Neural progenitor cell (in vitro differentiated cells): ENCODE measurements around the gene PRDM15. TPM values are rescaled to one million over a fixed set of nuclear protein-coding genes. Genes with fewer than 3 reads are reported as not detected.

Experiments
- DNase-seq: peaks from one replicate; pipeline ENCODE4 v3.0.0-alpha.2; 2016; ENCODE audit warnings: low spot score
- H2AFZ ChIP-seq: fragments of 200-600 bp; sonication (generic); replicated peaks from 2 replicates; pipeline ENCODE4 v1.6.1; 2016; ENCODE audit warnings: antibody characterized with exemption
- H3F3A ChIP-seq: fragments of 200-600 bp; sonication (generic); 2 replicates; pipeline ENCODE4 v1.6.1; 2016; ENCODE audit warnings: antibody characterized with exemption, low read depth
- H3K27ac ChIP-seq: fragments of 200-600 bp; sonication (generic); 2 replicates; pipeline ENCODE4 v1.5.1; 2016; ENCODE audit warnings: mild to moderate bottlenecking
- H3K27me3 ChIP-seq: fragments of 200-600 bp; sonication (generic); 2 replicates; pipeline ENCODE4 v1.6.1; 2016; ENCODE audit warnings: mild to moderate bottlenecking, moderate library complexity
- H3K36me3 ChIP-seq: fragments of 200-600 bp; sonication (generic); 2 replicates; pipeline ENCODE4 v1.5.1; 2016
- H3K4me1 ChIP-seq: fragments of 200-600 bp; sonication (generic); 2 replicates; pipeline ENCODE4 v1.6.1; 2016; ENCODE audit warnings: mixed run types
- H3K4me2 ChIP-seq: fragments of 200-600 bp; sonication (generic); 2 replicates; pipeline ENCODE4 v1.6.1; 2016
- H3K4me3 ChIP-seq: fragments of 200-600 bp; sonication (generic); 2 replicates; pipeline ENCODE4 v1.5.1; 2016
- H3K79me2 ChIP-seq: fragments of 200-600 bp; sonication (generic); 2 replicates; pipeline ENCODE4 v1.6.1; 2016; ENCODE audit warnings: low read depth
- H3K9ac ChIP-seq: fragments of 200-600 bp; sonication (generic); 2 replicates; pipeline ENCODE4 v1.6.1; 2016
- H3K9me3 ChIP-seq: fragments of 200-600 bp; sonication (generic); 2 replicates; pipeline ENCODE4 v1.5.1; 2016; ENCODE audit warnings: low read depth
- H4K20me1 ChIP-seq: fragments of 200-600 bp; sonication (generic); 2 replicates; pipeline ENCODE4 v1.6.1; 2016; ENCODE audit warnings: low read depth
- H3K27ac Mint-ChIP-seq: 3 replicates; pipeline ENCODE4 v1.8.0; 2021; ENCODE audit warnings: mixed read lengths
- H3K27me3 Mint-ChIP-seq: 2 replicates; pipeline ENCODE4 v1.8.0; 2022; ENCODE audit warnings: low read depth, mild to moderate bottlenecking, inconsistent platforms, moderate library complexity, mixed read lengths; ENCODE audit not compliant: insufficient read depth
- H3K36me3 Mint-ChIP-seq: 3 replicates; pipeline ENCODE4 v1.8.0; 2021; ENCODE audit warnings: mixed read lengths
- H3K4me1 Mint-ChIP-seq: 3 replicates; pipeline ENCODE4 v1.8.0; 2021; ENCODE audit warnings: mixed read lengths
- H3K4me3 Mint-ChIP-seq: 3 replicates; pipeline ENCODE4 v1.8.0; 2021; ENCODE audit warnings: mild to moderate bottlenecking, moderate library complexity, mixed read lengths
- H3K9me3 Mint-ChIP-seq: 3 replicates; pipeline ENCODE4 v1.8.0; 2020; ENCODE audit warnings: mixed read lengths
- EZH2 ChIP-seq: fragments of 200-600 bp; sonication (generic); IDR thresholded peaks from 2 replicates; pipeline ENCODE4 v1.6.1; 2017; ENCODE audit warnings: antibody characterized with exemption, mild to moderate bottlenecking, moderate library complexity
- EZH2phosphoT487 ChIP-seq: fragments of 200-600 bp; sonication (generic); IDR thresholded peaks from 2 replicates; pipeline ENCODE4 v1.6.1; 2017; ENCODE audit warnings: antibody characterized with exemption
- total RNA-seq: library from RNA; depleted of rRNA; stranded (reverse); fragments of >200 nt; gene quantifications from 2 replicates; pipeline ENCODE4 v1.2.3, GENCODE V29; 2015; ENCODE audit warnings: low replicate concordance
- TF ChIP-seq, protein P1 (sequence below): fragments of 200-600 bp; sonication (generic); IDR thresholded peaks from 2 replicates; pipeline ENCODE4 v1.5.1; 2017; ENCODE audit warnings: antibody characterized with exemption, mild to moderate bottlenecking

Gene PRDM15
- total RNA-seq, 1 donor from 2014 or later, result 9.0 TPM

- H3K4me3 Mint-ChIP-seq, result no peak overlapping the region
- Histone ChIP-seq H2AFZ (no peak overlapping the region), H3F3A (no peaks in the 10 kb centered on the region), H3K9me3 (no peaks in the 10 kb centered on the region), H3K27me3 (no peaks in the 10 kb centered on the region), H3K36me3 (no peaks in the 10 kb centered on the region), H3K27ac (no peak overlapping the region), H3K4me2 (no peak overlapping the region), H3K79me2 (peaks cover 25% of the 10 kb centered on the region), H4K20me1 (no peaks in the 10 kb centered on the region), H3K4me1 (peaks cover 10% of the 10 kb centered on the region), H3K9ac (no peak overlapping the region), H3K4me3 (no peak overlapping the region)
- TF ChIP-seq, protein P1, sequence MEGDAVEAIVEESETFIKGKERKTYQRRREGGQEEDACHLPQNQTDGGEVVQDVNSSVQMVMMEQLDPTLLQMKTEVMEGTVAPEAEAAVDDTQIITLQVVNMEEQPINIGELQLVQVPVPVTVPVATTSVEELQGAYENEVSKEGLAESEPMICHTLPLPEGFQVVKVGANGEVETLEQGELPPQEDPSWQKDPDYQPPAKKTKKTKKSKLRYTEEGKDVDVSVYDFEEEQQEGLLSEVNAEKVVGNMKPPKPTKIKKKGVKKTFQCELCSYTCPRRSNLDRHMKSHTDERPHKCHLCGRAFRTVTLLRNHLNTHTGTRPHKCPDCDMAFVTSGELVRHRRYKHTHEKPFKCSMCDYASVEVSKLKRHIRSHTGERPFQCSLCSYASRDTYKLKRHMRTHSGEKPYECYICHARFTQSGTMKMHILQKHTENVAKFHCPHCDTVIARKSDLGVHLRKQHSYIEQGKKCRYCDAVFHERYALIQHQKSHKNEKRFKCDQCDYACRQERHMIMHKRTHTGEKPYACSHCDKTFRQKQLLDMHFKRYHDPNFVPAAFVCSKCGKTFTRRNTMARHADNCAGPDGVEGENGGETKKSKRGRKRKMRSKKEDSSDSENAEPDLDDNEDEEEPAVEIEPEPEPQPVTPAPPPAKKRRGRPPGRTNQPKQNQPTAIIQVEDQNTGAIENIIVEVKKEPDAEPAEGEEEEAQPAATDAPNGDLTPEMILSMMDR, result no peak
- TF ChIP-seq EZH2 (no peak), EZH2phosphoT487 (no peak)
- peaks cover 8% of the 10 kb centered on the region for H3K27me3 Mint-ChIP-seq
- H3K4me1 Mint-ChIP-seq, result peaks cover 25% of the 10 kb centered on the region
- no peak for DNase-seq
- H3K36me3 Mint-ChIP-seq, result peaks cover 6% of the 10 kb centered on the region
- no peaks in the 10 kb centered on the region for H3K9me3 Mint-ChIP-seq
- H3K27ac Mint-ChIP-seq, result no peak overlapping the region
These were observed 2.7 kb downstream of the PRDM15 start for GRCh38 chr21:41876396-41876795.

DNA sequence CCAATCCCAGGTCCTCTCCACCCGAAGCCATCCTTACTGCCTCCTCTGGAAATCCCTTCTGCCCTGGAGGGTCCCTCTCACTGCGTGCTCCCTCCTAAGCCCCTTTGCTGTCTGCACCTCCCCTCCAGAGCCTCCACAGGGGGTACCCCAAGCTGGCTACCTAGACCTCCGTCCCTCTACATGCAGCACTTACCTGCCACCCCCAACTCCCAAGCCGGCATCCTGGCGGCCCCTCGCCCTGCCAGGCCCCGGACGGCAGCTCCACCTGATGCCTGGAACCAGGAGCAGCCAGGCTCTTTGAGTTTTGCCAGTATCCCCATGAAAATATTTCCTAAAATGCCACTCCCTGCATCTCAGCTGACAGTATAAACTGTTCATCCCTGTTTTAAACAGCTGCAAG, 4.1 kb downstream of the PRDM15 start:
- H3K9me3 ChIP-seq, result no peaks in the 10 kb centered on the region
- no peak overlapping the region for H3K4me3 Mint-ChIP-seq

GRCh38 chr21:41874611-41875010, 4.5 kb downstream of the PRDM15 start:
- no peaks in the 10 kb centered on the region for H3K36me3 ChIP-seq
- Mint-ChIP-seq H3K4me3 (peak overlapping the region; percentile 67), H3K27ac (no peak overlapping the region), H3K4me1 (peaks cover 27% of the 10 kb centered on the region), H3K9me3 (no peaks in the 10 kb centered on the region), H3K36me3 (peaks cover 9% of the 10 kb centered on the region), H3K27me3 (peaks cover 8% of the 10 kb centered on the region)
- H3K4me2 ChIP-seq, result no peak overlapping the region
- TF ChIP-seq, protein P1, result no peak
- TF ChIP-seq EZH2, result no peak
- no peak for TF ChIP-seq EZH2phosphoT487
- peaks cover 25% of the 10 kb centered on the region for H3K79me2 ChIP-seq
- no peaks in the 10 kb centered on the region for H4K20me1 ChIP-seq
- H3F3A ChIP-seq, result no peaks in the 10 kb centered on the region
- H3K27me3 ChIP-seq, result no peaks in the 10 kb centered on the region
- H2AFZ ChIP-seq, result no peak overlapping the region
- no peak for DNase-seq
- no peak overlapping the region for H3K27ac ChIP-seq
- no peak overlapping the region for H3K4me3 ChIP-seq
- H3K9ac ChIP-seq, result no peak overlapping the region
- H3K9me3 ChIP-seq, result no peaks in the 10 kb centered on the region
- peaks cover 21% of the 10 kb centered on the region for H3K4me1 ChIP-seq

More for the DNA sequence above, 4.1 kb downstream of the PRDM15 start:
- H3K4me1 Mint-ChIP-seq, result peaks cover 28% of the 10 kb centered on the region
- Histone ChIP-seq H3K4me3 (no peak overlapping the region), H3K79me2 (peaks cover 25% of the 10 kb centered on the region), H4K20me1 (no peaks in the 10 kb centered on the region), H3K27me3 (no peaks in the 10 kb centered on the region), H3F3A (no peaks in the 10 kb centered on the region), H3K4me2 (no peak overlapping the region), H3K9ac (no peak overlapping the region), H3K4me1 (peaks cover 20% of the 10 kb centered on the region), H2AFZ (no peak overlapping the region), H3K36me3 (no peaks in the 10 kb centered on the region), H3K27ac (no peak overlapping the region)
- peaks cover 8% of the 10 kb centered on the region for H3K27me3 Mint-ChIP-seq
- no peak for DNase-seq
- TF ChIP-seq, protein P1, result no peak
- TF ChIP-seq EZH2phosphoT487, result no peak
- no peak for TF ChIP-seq EZH2
- H3K9me3 Mint-ChIP-seq, result no peaks in the 10 kb centered on the region
- H3K36me3 Mint-ChIP-seq, result peaks cover 6% of the 10 kb centered on the region
- no peak overlapping the region for H3K27ac Mint-ChIP-seq
